HUDEP-2 (cell line): ENCODE results near the gene SLC12A8.

Experiments used
- DNase-seq, 76 experiments: peaks; one replicate each; lab custom pipeline; 2025; ENCODE audit not compliant: unreplicated experiment in 76 of 76; lab: John Stamatoyannopoulos, UW

SLC12A8 gene

DNA sequence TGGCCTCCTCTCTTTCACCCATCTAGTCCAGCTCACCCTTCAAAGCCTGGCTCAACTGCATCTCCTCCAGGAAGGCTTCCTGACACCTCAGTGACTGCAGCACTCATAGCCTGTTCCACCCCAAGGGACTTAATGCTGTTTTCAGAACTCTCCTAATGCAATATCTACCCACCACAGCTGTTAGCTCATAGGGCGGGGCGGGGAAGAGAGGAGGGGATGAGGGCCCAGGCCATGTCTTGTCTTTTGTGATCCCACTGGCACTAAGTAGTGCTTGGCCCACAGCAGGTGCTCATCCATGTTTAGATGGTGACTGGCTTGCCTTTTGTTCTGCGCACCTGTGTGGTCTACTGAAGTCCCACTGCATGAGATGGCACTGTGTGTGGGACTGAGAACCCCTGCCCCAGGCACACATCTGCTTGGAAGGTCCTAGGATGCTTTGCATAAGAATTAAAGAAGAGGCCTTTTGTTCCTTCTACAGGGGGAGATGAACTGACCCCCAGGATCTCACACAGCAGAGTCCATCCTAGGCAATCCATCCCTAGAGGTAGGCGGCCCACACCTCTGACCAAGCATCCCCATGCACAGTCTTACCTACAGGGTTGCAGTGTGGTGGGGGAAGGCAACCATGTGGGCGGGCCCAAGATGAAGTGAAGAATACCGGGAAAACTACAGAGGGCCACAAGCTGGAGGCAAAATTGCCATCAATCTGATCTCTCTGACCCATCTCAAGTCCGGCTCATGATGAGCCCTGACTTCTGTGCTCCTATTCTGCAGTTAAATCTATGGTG, 23.0 kb downstream of the SLC12A8 start:
- DNase-seq, result peak in 4 of 76 experiments; percentile 5 to 22 (median 8)

DNA sequence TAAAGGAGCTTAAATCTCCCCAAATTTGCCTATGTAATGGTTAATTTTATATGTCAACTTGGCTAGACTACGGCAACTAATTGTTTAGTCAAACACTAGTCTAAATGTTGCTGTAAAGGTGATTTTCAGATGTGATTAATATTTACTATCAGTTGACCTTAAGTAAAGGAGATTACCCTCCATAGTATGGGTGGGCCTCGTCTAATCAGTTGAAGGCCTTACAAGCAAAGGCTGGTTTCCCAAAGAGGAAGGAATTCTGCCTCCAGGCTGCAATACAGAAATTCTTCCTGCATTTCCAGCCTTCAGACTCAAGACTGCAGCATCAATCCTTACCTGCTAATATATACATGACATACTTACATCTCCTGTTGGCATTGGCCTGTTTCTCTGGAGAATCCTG, 23.6 kb downstream of the SLC12A8 start:
- DNase-seq, result no peak

DNA sequence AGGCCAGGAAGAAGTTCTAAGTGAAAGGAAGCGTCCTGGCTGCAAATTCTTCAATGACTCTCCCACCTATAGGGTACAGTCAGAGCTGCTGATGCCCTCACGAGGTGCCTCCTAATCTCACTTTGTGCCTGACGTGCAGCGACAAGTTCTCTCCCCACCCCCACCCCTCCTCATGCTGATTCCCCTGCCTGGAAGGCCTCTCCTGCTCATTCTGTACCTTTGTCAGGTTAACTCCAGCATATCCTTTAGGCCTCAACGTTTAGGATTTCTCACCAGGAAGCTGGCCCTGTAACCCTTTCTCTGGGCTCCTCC, 25.0 kb downstream of the SLC12A8 start:
- no peak for DNase-seq

DNA sequence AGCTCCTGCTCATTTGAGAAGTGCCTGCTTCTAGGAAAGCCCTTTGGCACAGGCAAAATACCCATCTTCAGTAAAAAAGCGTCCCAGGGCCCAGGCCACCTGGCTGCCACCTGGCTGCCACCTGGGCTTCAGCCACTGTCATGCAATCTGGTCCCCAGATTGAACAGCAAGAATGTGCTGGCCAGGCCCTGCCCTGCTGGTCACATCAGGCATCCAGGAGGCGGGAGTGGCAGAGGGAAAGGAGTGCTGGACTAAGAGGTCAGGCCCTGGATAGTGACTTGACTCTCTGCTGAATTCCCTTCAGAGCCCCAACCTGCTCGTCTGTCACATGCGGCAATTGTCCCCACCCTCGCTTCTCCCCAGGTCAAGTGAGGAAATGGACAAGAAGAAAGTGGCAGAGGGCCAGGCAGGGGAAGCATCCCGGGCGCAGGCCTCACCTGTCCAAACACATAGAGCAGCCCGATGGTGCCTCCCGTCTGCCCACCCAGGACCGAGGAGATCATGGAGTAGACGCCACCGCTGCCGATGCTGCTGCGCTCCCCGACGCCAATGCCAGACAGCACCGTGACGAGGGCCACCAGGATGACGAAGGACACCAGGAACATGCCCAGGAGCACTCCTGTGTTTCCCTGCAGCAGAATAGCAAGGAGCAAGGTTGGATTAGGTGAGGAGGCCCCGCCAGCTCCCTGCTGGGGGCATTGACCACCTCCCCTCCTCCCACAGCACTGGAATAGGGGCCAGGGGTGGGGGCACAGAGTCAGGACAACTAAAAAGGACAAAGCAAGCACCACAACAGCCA, 25.5 kb downstream of the SLC12A8 start:
- DNase-seq, result no peak

DNA sequence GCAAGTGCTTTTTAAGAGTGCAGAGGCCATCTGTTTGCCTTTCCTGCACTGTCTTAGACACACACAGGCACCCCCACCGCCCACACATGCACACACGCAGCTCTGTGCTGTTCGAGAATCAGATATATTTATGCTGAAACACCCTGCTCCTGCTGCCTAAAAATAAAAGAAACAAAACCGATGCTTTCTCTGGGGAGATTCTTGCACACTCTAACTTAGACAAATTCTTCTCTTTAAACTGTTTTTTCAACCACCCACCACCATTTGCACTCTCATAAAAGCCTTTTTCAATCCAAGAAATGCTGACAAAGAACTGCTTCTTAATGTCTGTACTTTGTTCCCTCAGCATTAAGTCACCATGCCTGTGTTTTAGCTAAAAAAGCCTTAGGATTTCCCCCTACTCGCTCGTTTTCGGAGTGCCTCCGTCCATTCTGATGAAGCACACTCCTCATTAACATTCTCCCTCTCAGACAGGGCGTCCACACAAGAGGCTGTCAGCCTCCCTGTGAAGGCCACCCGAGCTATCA, 26.2 kb downstream of the SLC12A8 start:
- DNase-seq, result peak in 39 of 76 experiments; percentile 1 to 61 (median 34)

DNA sequence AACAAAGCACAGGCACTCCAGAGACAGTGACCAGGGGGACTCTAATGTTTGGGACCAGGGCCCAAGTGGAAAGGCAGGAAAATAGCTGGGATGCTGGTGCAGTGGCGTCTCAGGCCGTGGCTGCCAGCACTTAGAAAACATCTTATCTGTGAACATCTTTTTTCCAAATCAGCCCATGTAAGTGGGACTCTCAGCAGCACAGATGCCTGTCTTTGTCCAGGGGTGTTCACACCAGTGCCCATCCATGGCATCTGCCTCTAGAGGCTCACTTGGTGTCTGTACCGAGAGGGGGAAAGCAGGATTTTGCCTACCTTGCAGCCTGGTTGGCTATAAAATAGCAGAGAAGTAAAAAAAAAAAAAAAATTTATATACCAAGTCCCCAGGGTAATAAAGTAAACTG, 26.7 kb downstream of the SLC12A8 start:
- DNase-seq, result no peak

DNA sequence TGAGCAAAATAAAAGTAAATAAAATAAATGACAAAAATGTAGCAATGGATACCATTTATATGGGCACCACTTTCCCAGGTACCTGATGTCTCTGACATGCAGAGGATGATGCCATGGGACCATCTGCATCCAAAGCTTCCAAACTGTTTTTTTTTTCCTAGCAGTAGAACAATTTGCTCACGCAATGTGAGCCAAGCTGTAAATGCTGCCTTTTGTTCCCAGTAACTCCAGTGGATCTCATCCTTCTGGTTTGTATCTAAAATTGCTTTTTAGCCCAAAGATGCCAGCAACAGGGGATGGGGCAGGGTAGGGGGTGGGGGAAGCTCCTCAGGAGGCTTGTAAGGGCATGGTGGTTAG, 32.7 kb downstream of the SLC12A8 start:
- DNase-seq, result no peak

DNA sequence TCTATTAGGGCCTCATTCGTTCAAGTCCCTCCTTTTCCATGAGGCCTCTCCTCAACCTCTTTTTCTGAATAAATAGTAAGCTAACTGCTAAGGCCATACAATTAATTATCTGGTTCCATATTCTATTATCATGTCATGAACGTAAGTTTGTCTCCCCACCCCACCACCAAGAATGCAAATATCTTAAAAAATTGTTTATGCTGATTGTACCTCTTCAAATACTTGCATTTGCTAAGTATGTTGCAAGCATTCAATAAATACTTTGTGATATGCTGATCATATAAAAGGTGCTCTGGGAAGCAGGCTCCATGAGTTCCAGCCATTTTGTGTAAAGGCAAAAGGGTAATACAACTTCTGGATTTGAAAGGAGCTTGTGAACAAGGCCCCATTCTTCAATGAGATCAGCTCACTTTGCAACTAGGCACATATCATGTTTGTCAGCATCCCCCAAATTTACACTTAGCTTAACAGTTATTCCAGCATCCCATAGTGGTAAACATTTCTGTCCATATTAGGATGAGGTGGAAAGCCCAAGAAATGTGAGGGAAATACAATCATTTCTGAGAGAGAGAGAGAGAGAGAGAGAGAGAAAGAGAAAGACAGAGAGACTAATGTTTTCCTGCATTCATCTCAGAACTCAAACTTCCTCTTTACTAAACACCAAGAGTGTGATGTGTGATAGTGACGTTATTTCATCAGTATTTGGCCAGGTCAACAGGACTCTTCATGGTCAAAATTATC, 33.2 kb downstream of the SLC12A8 start:
- no peak for DNase-seq

DNA sequence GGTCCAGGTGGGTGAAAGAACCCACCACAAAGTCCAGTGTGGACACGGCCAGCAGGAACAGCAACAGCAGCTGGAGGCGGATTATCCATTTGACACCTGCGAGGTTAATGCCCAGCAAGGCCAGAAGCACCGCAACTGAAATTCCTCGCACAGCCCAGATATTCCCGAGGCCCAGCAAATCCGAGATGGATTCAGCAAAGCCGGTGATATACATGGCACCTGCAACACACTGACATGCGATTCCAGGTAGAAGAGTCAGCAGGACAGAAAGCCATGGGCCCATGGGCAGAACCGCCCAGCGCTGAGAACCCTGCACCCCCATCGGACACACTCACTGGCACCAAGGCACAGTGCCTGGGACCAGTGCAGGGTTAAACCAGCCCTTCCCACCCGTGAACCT, 34.8 kb downstream of the SLC12A8 start:
- DNase-seq, result no peak

DNA sequence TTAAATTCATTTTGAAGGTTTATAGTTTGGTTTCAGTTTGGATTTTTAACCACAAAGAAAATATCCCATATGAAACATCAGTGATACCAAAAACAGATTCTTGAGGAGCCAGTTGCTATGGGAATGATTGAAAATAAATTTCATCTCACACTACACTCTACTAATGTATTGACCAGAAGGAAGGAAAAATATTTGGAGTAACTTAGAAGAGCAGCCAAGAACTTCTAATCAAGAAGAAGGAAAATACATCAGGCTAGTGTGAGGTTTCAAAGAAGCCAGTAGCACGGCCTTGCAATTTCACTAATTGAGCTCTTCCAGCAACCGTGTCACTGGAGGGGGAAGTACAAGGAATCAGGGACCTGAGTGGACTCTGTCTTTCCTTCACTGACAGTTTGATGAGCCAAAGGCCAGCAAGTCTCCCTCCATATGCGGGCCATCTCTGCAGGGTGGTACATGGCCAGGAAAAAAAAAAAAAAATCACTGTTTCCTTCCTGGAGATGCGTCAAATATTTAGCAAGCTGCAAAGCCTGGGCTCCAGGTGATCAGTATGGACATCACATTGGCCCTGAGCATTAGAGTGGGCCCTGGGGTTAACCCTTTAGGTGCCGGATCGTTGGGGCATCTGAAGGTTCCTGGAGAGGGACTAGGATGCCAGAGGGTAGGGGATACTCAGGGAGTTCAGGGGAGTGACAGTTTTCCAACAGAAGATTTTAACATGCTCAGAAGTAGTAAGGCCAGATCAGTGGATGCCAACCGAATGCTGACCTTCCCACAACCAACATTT, 37.1 kb downstream of the SLC12A8 start:
- DNase-seq, result no peak

DNA sequence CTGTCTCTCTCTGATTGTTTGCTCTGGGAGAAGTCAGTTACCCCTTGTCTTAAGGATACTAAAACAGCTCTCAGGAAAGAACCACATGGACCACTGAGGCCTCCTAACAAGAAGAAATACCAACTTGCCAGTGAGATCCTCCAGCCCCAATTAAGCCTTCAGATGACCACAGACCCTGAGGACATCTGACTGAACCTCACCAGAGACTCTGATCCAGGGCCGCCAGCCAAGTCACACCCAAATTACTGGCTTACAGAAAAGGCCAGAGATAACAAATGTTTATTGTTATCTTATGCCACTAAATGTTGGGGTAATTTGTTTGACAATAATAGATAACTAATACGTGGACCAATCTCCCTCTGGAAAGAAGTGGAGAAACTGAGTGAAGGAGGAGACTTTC, 40.2 kb downstream of the SLC12A8 start:
- peak in 39 of 76 experiments; percentile 1 to 64 (median 24) for DNase-seq

DNA sequence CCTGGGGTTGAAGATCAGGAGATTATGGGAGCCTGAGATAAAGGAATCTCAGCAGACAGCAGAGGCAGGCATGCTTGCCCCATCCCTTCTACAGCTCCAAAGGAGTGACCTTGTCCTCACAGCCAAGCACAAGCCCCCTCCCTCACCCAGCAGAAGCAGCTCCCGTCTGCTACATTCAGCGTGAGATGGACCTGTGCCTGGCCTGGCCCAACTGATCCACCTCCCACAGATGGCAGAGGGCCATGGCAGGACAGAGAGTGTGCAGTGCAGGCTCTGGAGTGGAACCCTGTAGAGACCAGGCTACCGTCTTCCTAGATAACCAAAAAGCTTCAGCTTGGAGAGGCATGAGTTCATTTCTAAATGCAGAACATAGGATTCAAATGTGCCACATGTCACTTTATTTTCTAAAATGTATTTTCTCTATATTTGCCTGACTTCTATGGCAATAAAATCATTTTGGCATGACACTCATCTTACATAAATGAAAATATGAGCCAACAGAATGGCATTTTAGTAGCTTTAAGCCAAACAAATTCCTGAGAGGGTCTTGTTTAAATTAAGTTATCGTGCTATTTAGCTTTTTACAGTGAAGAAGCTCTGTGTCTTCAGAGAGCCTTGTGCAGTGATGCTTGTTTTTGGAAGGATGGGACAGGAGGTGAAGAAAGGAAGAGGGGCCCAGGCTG, 43.7 kb downstream of the SLC12A8 start:
- DNase-seq, result peak in 3 of 76 experiments; percentile 5 to 12 (median 9)

DNA sequence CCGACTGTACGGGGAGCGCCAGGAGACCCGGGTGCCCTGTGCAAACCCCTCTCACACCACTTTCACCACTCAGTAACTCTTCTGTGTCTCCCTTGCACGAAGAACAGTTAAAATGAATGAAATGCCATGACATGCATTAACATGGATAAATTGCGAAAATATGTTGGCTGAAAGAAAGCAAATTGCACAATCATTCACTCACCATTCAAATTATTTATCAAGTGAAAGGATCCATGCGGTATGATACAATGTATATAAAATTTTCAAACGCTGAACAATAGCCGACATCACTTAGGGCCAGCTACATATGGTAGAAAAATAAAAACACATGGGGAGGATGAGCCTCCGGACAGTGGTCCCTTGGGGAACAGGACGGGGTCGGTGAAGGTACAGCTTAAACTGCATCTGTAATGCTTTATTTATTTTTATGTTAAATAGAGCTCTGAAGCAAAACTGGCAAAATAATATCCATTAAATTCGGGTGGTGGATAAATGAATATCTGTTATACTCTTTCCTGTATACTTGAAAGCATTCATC, 45.9 kb downstream of the SLC12A8 start:
- DNase-seq, result no peak

DNA sequence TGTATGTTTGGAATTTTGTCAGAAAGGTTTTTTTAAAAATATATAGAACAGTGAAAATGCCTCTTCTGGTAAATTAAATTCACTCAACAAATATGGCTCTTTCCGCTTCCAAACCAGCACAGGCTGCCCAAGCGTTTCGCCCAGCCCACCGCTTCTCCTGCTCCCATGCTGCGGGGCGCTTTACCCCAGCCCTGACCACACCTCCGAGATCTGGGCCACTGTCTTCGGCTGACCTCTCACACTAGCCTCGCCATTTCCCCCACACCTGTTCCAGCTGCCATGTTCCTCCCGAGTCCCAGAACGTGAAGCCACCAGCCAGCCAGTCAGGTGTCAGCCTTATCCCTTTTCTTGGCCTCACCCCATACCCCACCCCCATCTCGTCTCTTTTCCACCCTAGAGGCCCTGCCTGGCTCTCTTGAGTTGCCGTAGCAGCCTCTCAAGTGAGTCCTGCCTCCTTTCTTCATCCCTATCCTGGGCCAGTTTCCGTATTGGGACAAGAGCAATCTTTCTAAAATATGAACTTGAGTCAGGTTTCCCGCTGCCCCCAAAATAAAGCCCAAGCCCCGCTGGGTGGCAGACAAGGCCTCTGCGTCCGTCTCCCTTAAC, 46.5 kb downstream of the SLC12A8 start:
- no peak for DNase-seq

DNA sequence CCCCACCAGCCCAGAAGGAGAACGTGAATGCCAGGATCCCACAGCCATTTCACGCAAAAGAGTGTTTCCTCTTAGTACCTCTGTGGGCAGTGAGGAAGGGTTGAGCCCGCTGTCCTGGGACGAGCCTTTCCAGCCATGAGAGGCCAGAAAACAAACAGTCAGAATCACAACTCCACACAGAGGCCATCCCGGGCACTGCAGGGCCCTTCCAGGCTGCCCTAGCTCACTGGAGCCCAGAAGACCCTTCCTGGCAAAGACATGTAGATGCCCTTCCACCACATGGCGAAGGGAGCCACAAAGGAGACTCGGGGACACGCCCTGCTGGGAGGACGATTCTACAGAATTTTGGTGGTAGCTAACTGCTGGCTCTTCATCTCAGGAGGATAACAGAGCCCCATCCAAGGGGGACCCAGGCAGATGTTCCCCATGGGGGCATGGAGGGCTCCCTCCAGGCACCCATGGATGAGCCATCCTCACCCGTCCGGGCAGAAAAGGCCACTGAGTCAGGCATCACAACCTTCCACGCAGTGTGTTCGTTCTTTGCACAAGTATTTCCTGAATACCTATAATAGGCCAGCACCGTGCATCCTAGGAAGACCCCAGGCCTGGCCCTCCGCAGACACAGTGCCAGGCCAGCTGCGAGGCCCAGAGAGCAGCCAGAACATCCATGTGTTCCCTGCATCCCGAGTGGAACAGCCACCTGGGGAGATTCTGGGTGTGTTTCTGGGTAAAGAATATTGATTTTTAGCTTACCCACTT, 47.2 kb downstream of the SLC12A8 start:
- DNase-seq, result peak in 1 of 76 experiments; percentile 7

DNA sequence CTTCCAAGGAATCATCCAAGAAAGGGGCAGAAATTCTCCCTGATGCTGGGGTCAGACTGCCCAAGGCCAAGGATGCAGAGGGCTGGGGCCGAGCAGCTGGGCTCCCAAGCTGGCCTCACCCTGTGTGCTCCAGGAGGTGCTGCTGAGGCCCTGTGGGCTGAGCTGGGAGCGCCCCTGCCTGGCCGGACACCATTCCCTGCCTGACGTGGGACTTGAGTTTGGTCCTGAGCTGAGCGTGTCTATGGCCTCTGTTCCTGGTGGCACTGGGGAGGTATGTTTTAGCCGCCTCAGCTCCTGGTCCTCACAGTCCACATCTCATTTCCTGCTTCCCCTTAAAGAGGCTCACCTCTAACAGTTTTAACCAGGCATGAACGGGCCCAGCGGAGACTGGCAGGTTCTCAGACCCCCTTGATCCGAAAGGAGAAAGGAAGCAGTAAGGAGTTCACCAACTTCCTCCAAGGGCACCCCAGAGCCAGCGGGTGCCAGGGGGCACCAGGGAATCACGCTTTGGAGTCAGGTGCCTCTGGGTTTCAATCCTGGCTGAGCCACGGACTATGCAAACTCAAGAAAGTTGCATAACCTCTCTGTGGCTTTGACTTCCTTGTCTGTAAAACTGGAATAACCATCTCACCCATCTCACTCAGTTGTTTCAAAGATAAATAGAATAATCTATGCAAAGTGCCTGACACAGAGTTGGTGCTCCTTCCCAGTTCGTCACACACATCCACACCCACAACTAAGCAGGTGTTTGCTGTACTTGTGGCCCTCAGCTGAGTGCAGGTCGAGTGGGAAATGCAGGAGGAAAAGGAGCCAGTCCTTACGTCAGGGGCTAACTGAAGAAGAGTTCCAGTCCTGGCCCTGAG, 48.6 kb downstream of the SLC12A8 start:
- DNase-seq, result no peak

DNA sequence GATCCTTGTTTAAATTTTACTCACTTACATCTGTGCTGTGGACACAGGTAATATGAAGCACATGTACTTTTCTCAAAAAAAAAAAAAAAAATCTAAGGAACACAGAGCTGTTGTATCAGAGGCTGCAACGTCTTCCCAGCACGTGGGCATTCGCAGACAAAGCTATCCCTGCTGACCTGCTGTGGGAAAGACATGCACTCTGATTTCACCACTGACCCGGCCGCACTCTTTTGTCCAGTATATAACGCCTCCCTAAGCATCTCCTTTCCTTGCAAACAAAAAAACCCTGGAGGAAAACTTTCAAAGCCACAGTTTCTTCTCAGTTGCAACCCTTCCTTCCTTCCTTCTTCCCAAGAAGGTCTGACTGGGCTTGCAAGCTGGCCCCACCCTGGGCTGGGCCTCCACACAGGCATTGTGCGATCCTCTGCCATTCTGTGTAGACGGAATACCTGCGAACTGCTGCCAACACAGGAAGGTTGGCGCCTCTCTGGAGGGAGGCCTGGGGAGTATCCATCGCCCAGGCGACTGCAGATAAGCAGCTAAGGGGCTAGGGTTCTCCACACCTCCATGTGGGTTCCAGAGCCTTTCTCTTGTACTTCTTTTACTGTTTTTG, 50.8 kb downstream of the SLC12A8 start:
- no peak for DNase-seq
